Activated CD8-positive, alpha-beta memory T cell treated with anti-CD3 and anti-CD28 coated beads for 36 hours (primary cell): Measurements from ENCODE around the gene SVIL. TPM values are rescaled to one million over a fixed set of nuclear protein-coding genes. Genes with fewer than 3 reads are reported as not detected.
"Not testable (repeated sequence)": the region's sequence is repeated elsewhere in the genome, so short reads cannot be mapped to it uniquely, and the experiment has no call there.

Experiments used
- CTCF ChIA-PET: fragments of 350-600 bp; sonication (Branson Sonifier 250); formaldehyde crosslinking; loops from one replicate; lab custom pipeline; 2021; ENCODE audit warnings: antibody characterized with exemption; lab: Charles Lee
- POLR2A ChIA-PET: fragments of 350-600 bp; sonication (Branson Sonifier 250); formaldehyde crosslinking; loops from one replicate; lab custom pipeline; 2021; ENCODE audit warnings: antibody characterized with exemption; lab: Charles Lee
- total RNA-seq, 2 experiments: library from RNA; stranded (reverse); gene quantifications; one replicate each; pipeline ENCODE4 v1.2.3, GENCODE V29; 2021

Gene SVIL
- total RNA-seq, 2 experiments from 2014 or later = 4.6 to 6.1 TPM

GRCh38 chr10:29628912-29629526, 5.8 kb downstream of the SVIL start:
- CTCF ChIA-PET = interaction anchor here (1.1 kb wide), 1 partner anchor 20 kb away, joined by 3 read pairs; no protein-coding TSS in a partner anchor
- POLR2A ChIA-PET = no interaction called here

- CTCF ChIA-PET = interaction anchor here (1.1 kb wide), 1 partner anchor 21 kb away, joined by 3 read pairs; no protein-coding TSS in a partner anchor
- POLR2A ChIA-PET = no interaction called here
These were observed 6.5 kb downstream of the SVIL start for GRCh38 chr10:29628311-29628710.

DNA sequence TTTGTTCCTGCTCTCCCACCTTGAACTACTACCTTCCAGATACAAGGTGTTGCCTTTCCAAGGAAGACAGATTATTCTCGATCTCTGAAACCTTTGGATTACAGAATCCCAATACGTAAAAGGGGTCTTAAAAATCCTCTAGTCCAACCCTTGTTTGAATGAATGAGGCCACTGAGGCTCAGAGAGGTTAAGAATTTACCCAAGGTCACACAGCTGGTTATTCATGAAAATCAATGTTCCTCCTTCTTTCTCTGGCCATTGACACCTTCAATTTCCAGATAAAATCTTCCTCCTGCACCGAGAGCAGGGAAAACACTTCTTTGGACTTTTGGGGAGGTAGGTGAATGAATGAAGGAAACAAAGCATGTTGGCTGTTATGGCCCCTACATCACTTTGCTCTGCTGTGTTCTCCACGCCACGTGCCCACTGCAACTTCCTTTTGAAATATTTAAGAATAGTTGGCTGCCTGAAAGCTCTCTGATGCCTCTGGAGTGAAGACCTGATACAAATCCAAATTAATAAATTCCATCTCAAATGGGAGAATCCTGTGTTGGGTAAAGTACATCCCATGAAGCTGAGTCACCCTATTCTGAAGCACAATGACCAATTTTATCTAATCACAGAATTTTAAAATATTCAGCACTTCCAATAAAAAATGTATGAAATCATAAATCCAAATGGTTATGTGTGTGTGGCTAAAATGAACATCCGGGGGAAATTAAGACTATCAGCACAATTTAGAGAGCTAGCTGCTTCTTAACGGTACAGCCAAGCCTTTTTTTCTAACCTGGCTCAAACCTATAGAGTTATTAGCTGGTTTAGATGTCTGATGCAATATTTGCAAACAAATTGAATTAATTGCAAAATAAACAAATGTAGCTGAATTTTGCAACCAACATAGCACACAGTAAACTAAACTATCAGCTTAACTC, 7.3 kb downstream of the SVIL start:
- ChIA-PET POLR2A (no interaction called here), CTCF (no interaction called here)

GRCh38 chr10:29624357-29624756, 10.4 kb downstream of the SVIL start:
- POLR2A ChIA-PET = not testable (repeated sequence)
- CTCF ChIA-PET = interaction anchor here (1.0 kb wide), 1 partner anchor 65 kb away, joined by 4 read pairs; no protein-coding TSS in a partner anchor

DNA sequence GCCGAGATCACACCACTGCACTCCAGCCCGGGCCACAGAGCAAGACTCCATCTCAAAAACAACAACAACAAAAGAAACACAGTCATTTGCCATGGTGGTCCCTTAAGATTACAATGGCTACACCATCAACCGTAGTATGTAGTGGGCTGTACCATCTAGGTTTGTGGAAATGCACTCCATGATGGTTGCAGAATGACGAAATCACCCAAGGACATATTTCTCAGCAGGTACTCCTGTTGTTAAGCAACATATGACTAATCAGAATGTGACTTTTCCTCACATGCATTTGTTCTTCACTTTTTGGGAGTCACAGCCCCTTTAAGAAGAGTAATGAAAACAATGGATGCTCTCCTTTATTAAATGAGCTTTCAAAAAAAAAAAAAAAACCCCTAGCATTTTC, 11.0 kb downstream of the SVIL start:
- ChIA-PET CTCF (interaction anchor here (0.6 to 1.0 kb wide), 2 partner anchors 9 to 65 kb away, joined by 3 to 4 read pairs; no protein-coding TSS in a partner anchor), POLR2A (no interaction called here)

DNA sequence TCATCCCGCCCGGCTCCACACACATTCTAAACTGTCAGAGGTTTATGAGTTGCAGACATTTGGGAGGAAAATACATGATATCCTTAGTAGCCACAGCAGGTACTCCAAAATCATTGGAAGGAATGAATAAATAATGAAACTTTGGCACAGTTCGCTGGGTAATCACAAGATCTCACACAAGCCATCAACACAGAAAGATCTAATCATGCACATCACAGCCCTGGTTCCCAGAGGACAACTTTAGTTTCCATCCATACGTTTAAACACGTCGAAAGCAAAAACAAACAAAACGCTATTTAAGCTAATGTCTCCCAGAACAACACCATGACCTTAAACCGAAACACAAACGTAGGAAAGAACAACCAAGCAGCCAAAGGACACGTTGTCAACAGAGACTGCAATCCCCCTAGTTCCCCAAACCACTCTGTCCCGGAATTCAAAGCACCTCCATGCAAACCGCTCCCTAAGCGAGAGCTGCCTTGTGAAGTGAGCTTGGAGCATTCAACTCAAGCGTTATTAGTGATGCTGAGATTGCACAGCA, 12.3 kb downstream of the SVIL start:
- CTCF ChIA-PET = interaction anchor here (0.8 kb wide), 1 partner anchor 112 kb away, joined by 3 read pairs; no protein-coding TSS in a partner anchor
- POLR2A ChIA-PET = no interaction called here

DNA sequence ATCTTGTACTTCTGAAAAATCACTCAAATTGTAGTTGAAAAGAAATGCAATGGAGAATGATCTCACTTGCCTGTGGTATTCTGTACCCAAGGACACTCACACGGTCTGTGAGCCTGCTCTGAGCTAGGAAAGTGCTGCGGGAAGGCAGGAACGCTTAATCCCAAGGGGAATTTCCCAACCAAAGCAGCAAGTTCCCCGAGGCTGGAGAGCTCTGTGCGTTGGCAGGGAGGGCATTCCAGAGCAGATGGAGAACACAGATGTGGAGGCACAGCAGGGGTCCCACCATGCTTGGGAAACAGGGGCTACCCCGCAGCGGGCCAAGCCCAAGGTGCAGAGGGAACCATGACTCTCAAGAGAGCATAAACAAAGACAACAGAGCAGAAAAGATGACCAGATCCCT, 13.6 kb downstream of the SVIL start:
- ChIA-PET CTCF (no interaction called here), POLR2A (no interaction called here)

- ChIA-PET POLR2A (no interaction called here), CTCF (interaction anchor here (0.5 kb wide), 1 partner anchor 16 kb away, joined by 4 read pairs; no protein-coding TSS in a partner anchor)
These were observed 14.6 kb downstream of the SVIL start for GRCh38 chr10:29620112-29620690.

DNA sequence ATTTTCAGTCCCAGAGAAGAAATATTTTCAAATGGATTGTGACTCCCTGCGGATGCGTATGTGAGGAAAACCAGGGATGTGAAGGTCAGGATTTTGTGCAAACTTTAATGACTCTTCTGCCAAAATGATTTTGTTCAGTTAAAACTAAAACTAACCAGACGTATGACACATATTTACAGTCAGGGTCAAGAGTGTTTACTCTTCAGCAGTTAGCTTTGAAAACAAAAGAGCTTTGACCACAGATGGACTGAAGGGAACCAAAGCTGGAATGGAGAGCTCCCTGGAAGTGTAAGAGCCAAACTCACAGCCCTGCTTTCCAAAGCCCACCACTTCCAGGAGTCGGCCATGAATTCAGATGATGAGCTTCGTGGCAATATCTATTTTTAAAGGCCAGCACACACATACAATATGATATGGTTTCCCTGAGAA, 15.5 kb downstream of the SVIL start:
- POLR2A ChIA-PET = no interaction called here

DNA sequence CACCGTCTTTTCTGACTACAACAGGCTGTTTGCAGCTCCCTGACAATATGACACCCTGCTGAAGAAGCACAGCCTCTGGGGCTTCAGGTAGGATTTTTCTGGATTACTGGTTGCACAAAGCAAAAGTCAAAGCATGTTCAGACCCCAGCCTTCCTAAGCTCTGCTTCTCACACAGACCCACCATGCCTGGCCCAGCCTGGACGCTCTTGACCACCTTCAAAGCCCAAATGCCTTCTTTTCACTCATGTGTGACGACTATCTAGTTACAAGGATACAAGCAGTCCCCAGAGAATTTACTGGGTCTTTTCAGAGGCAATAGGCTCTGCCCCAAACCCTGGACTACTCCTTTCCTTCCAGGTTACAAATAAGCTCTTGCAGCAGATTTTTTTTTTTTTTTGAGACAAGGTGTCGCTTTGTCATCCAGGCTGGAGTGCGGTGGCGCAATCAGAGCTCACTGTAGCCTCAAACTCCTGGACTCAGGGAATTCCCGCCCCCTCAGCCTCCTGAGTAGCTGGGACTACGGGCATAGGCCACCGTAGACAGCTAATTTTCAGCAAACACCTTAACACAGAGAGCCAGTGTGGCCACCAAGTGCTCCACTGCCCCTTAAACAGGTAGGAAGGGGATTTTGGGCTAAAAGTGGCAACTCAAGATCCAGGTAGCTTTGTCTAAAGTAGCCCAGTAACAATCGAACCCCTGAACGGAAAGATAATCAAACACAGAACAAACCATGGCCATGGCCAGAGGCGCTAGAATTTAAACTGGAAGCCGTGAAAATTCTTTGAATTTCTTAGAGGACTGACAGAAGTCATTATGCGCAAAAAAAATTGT, 16.2 kb downstream of the SVIL start:
- CTCF ChIA-PET = no interaction called here
- POLR2A ChIA-PET = no interaction called here

More for the DNA sequence above, 15.5 kb downstream of the SVIL start:
- CTCF ChIA-PET = no interaction called here

- POLR2A ChIA-PET = no interaction called here
- CTCF ChIA-PET = no interaction called here
These were observed 16.9 kb downstream of the SVIL start for GRCh38 chr10:29617880-29618340.

- ChIA-PET POLR2A (no interaction called here), CTCF (no interaction called here)
These were observed 18.2 kb downstream of the SVIL start for GRCh38 chr10:29616542-29616941.

- POLR2A ChIA-PET = no interaction called here
- CTCF ChIA-PET = no interaction called here
These were observed 19.6 kb downstream of the SVIL start for GRCh38 chr10:29615195-29615594.

GRCh38 chr10:29614289-29614688, 20.5 kb downstream of the SVIL start:
- POLR2A ChIA-PET, CTCF ChIA-PET: not testable (repeated sequence)

DNA sequence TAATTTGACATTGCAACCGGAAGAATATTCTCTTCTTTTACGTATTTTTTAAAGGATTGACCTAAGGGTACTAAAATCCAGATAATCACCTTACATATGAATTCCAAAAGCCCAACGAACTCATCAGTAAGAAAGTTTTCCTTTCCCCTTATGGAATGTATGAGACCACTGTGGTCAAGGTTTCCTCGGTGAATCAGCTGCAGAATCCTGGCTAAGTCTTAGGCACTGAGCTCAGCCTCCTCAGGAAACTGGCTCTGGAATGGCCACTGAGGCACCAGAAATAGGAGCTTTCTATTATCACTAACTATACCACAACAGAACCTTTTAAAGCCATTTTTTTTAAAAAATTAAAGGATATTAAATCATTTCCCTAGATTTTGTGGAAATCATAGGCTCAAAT, 21.0 kb downstream of the SVIL start:
- CTCF ChIA-PET = no interaction called here
- POLR2A ChIA-PET = no interaction called here

GRCh38 chr10:29613196-29613595, 21.6 kb downstream of the SVIL start:
- CTCF ChIA-PET = no interaction called here
- POLR2A ChIA-PET = no interaction called here

GRCh38 chr10:29612657-29613056, 22.1 kb downstream of the SVIL start:
- POLR2A ChIA-PET = no interaction called here

DNA sequence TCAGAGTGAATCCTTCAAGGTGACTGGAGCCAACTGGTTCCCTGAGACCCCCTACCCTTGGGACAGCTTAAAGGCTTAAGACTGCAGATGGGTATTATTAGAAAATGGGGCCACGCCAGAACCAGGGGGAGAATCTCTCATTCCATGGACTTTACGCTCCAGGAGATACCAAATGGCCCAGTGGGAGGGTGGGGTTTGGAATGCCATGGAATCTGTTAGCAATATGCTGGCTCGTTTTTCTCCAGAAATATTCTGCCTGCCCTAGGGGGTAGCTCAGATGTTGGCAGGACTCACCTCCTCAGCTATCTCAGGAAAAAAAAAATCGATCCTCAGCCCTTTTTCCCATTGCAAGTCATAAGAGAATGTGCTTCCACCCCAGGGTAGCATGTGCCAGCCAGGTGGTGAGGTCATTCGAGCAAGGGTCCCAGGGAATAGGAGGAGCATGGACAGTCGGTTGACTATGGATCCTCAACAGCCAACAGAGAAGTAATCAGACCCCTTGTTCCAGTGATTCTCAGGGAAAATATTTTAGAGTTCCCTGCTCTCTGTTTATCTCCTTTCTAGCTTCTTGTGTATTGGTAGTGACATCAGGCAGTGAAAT, 22.9 kb downstream of the SVIL start:
- CTCF ChIA-PET = no interaction called here

More at GRCh38 chr10:29612657-29613056, 22.1 kb downstream of the SVIL start:
- CTCF ChIA-PET = no interaction called here

More for the DNA sequence above, 22.9 kb downstream of the SVIL start:
- POLR2A ChIA-PET = no interaction called here
